ENCODE results near the gene CHRND.

The CHRND gene

GRCh38 chr2:232525791-232526371, at the start of gene CHRND:
Gene CHRND (plus strand): TSS chr2:232526160. CDS start chr2:232526216, 56 bp downstream.
- no peak for DNase-seq (ENCODE audit: low spot score)

GRCh38 chr2:232476791-232477190, 49.2 kb upstream of the CHRND start:
- DNase-seq (ENCODE audit: low spot score): no peak

GRCh38 chr2:232477751-232478510, 48.0 kb upstream of the CHRND start:
- no peak for DNase-seq (ENCODE audit: low spot score)

GRCh38 chr2:232478571-232479340, 47.2 kb upstream of the CHRND start:
- no peak for DNase-seq (ENCODE audit: low spot score)

- DNase-seq (ENCODE audit: low spot score): no peak
Measured at GRCh38 chr2:232479341-232480200, 46.4 kb upstream of the CHRND start.

GRCh38 chr2:232480201-232481190, 45.5 kb upstream of the CHRND start:
- no peak for DNase-seq (ENCODE audit: low spot score)

GRCh38 chr2:232481322-232482140, 44.4 kb upstream of the CHRND start:
- DNase-seq (ENCODE audit: low spot score): no peak

GRCh38 chr2:232482301-232483238, 43.4 kb upstream of the CHRND start:
- DNase-seq (ENCODE audit: low spot score): no peak

- no peak for DNase-seq (ENCODE audit: low spot score)
Measured at GRCh38 chr2:232483311-232483922, 42.5 kb upstream of the CHRND start.

GRCh38 chr2:232483923-232484627, 41.9 kb upstream of the CHRND start:
- DNase-seq (ENCODE audit: low spot score): no peak

GRCh38 chr2:232484628-232485347, 41.2 kb upstream of the CHRND start:
- DNase-seq (ENCODE audit: low spot score): no peak

- no peak for DNase-seq (ENCODE audit: low spot score)
Measured at GRCh38 chr2:232485348-232485756, 40.6 kb upstream of the CHRND start.

- DNase-seq (ENCODE audit: low spot score): no peak
Measured at GRCh38 chr2:232485757-232486557, 40.0 kb upstream of the CHRND start.

- DNase-seq (ENCODE audit: low spot score): no peak
Measured at GRCh38 chr2:232486558-232487384, 39.2 kb upstream of the CHRND start.

All from hematopoietic multipotent progenitor cell treated with erythropoietin and hydrocortisone succinate and interleukin-3 and kit ligand, for 15 days (in vitro differentiated cells).